HepG2 (cell line): Measurements from ENCODE around the gene NR3C2. TPM values are rescaled to one million over a fixed set of nuclear protein-coding genes. Genes with fewer than 3 reads are reported as not detected.

Experiments used
- ATAC-seq: fragments of 200-7000 bp; cut with Tn5 transposase; 3 replicates; pipeline ENCODE4 v1.9.1; 2020; ENCODE audit warnings: mild to moderate bottlenecking, moderate library complexity
- BruUV-seq: library from RNA; stranded (reverse); fragments of 400-500 nt; replicated peaks from 2 replicates; lab custom pipeline; 2021; lab: Mats Ljungman, UMichigan
- CTCF ChIA-PET: fragments of 300-600 bp; formaldehyde crosslinking; extraction: SDS; loops from one replicate; lab custom pipeline; 2021; ENCODE audit warnings: low total read pairs, inconsistent platforms, low intra/inter-chr PET ratio; lab: Yijun Ruan, JAX
- POLR2A ChIA-PET: fragments of 350-600 bp; sonication (Branson Sonifier 250); formaldehyde crosslinking; loops from one replicate; lab custom pipeline; 2020; ENCODE audit warnings: antibody characterized with exemption, inconsistent platforms; lab: Yijun Ruan, JAX
- DNase-seq: peaks from one replicate; pipeline ENCODE4 v3.0.0-alpha.2; 2015; ENCODE audit warnings: low spot score
- FAIRE-seq: peaks from 3 replicates; lab custom pipeline; 2011; peaks lifted over from hg19 to GRCh38; lab: Jason Lieb, UNC
- H2AFZ ChIP-seq: one replicate; pipeline ENCODE4 v1.6.1; 2011; ENCODE audit warnings: low read length, inconsistent platforms
- H3K27ac ChIP-seq: fragments of 300-600 bp; 3 replicates; pipeline ENCODE4 v1.8.0; 2011; ENCODE audit warnings: mixed run types, mild to moderate bottlenecking, mixed read lengths, low read length, inconsistent platforms; ENCODE audit not compliant: insufficient read depth; ENCODE audit errors: extremely low read length
- H3K27me3 ChIP-seq, 2 experiments: fragments of 200-600 bp in 1 of 2; 2 replicates in 1 of 2; 3 replicates in 1 of 2; pipeline versions ENCODE4 v1.6.0 to v1.8.0; 2011; ENCODE audit warnings: low read length in 2 of 2, mild to moderate bottlenecking in 2 of 2, moderate library complexity in 2 of 2, inconsistent platforms in 1 of 2; ENCODE audit not compliant: insufficient read depth in 2 of 2, control insufficient read depth in 1 of 2
- H3K36me3 ChIP-seq, 2 experiments: fragments of 200-600 bp in 1 of 2; replicated peaks in 1 of 2; 2 replicates in 1 of 2; 3 replicates in 1 of 2; pipeline versions ENCODE4 v1.5.1 to v1.8.0; 2011; ENCODE audit warnings: low read length in 2 of 2, inconsistent platforms in 1 of 2; ENCODE audit not compliant: insufficient read depth in 2 of 2, control insufficient read depth in 1 of 2
- H3K4me1 ChIP-seq: 2 replicates; pipeline ENCODE4 v1.5.1; 2012; ENCODE audit warnings: low read length, inconsistent platforms; ENCODE audit not compliant: insufficient read depth
- H3K4me2 ChIP-seq: 2 replicates; pipeline ENCODE4 v1.6.0; 2011; ENCODE audit warnings: low read depth, low read length, inconsistent platforms
- H3K4me3 ChIP-seq, 3 experiments: fragments of 200-600 bp in 1 of 3; sonication (generic), shearing (Covaris generic) in 1 of 3; replicated peaks in 1 of 3; 2 replicates each; pipeline ENCODE4 v1.5.1; 2011 to 2016; ENCODE audit warnings: low read length in 3 of 3, inconsistent platforms in 2 of 3, low read depth in 2 of 3, mild to moderate bottlenecking in 2 of 3, control low read depth in 1 of 3, mixed read lengths in 1 of 3; ENCODE audit not compliant: insufficient read depth in 1 of 3
- H3K79me2 ChIP-seq: one replicate; pipeline ENCODE4 v1.6.1; 2011; ENCODE audit warnings: low read length, inconsistent platforms; ENCODE audit not compliant: insufficient read depth
- H3K9ac ChIP-seq: 2 replicates; pipeline ENCODE4 v1.6.0; 2011; ENCODE audit warnings: mild to moderate bottlenecking, low read depth, low read length, inconsistent platforms; ENCODE audit not compliant: insufficient read depth
- H3K9me3 ChIP-seq: 2 replicates; pipeline ENCODE4 v1.5.1; 2012; ENCODE audit warnings: mild to moderate bottlenecking, low read length
- H4K20me1 ChIP-seq: 2 replicates; pipeline ENCODE4 v1.6.0; 2011; ENCODE audit warnings: inconsistent platforms, mild to moderate bottlenecking, low read length, moderate library complexity; ENCODE audit not compliant: insufficient read depth
- FOSL1 ChIP-seq: sonication (generic); formaldehyde crosslinking; IDR thresholded peaks from 2 replicates; pipeline ENCODE4 v1.9.0; 2021; ENCODE audit warnings: missing genetic modification reagents, borderline replicate concordance
- GMEB1 ChIP-seq: sonication (generic); formaldehyde crosslinking; IDR thresholded peaks from 2 replicates; pipeline ENCODE4 v1.5.1; 2020; ENCODE audit warnings: missing genetic modification reagents, mild to moderate bottlenecking, borderline replicate concordance
- HES4 ChIP-seq: sonication (generic); formaldehyde crosslinking; IDR thresholded peaks from 2 replicates; pipeline ENCODE4 v1.9.0; 2021; ENCODE audit warnings: mild to moderate bottlenecking, missing genetic modification reagents, borderline replicate concordance
- HNF4A ChIP-seq: sonication (generic); formaldehyde crosslinking; IDR thresholded peaks from 2 replicates; pipeline ENCODE4 v1.4.0; 2020; ENCODE audit warnings: missing genetic modification reagents
- MAFF ChIP-seq: IDR thresholded peaks from 2 replicates; pipeline ENCODE4 v1.6.1; 2011; ENCODE audit warnings: low read depth, low read length, improper control_type of control experiment
- PHB2 ChIP-seq: fragments of 450-650 bp; IDR thresholded peaks from 2 replicates; pipeline ENCODE4 v1.6.1; 2018; ENCODE audit not compliant: partially characterized antibody
- PHF21A ChIP-seq: sonication (generic); formaldehyde crosslinking; IDR thresholded peaks from 2 replicates; pipeline ENCODE4 v1.5.0; 2020; ENCODE audit warnings: mild to moderate bottlenecking, missing genetic modification reagents
- PITX1 ChIP-seq: sonication (generic); formaldehyde crosslinking; IDR thresholded peaks from 2 replicates; pipeline ENCODE4 v1.5.1; 2020; ENCODE audit warnings: mild to moderate bottlenecking, missing genetic modification reagents
- SRF ChIP-seq: IDR thresholded peaks from 2 replicates; pipeline ENCODE4 v1.6.1; 2011; ENCODE audit warnings: mild to moderate bottlenecking, low read depth, low read length, moderate library complexity
- ZBTB1 ChIP-seq: sonication (generic); formaldehyde crosslinking; IDR thresholded peaks from 2 replicates; pipeline ENCODE4 v1.4.0; 2020; ENCODE audit warnings: missing genetic modification reagents, borderline replicate concordance
- ZNF124 ChIP-seq: sonication (generic); formaldehyde crosslinking; IDR thresholded peaks from 2 replicates; pipeline ENCODE4 v1.4.0; 2020; ENCODE audit warnings: missing genetic modification reagents
- ZNF138 ChIP-seq: sonication (generic); formaldehyde crosslinking; IDR thresholded peaks from 2 replicates; pipeline ENCODE4 v1.5.0; 2020; ENCODE audit warnings: mild to moderate bottlenecking, low read depth, missing genetic modification reagents
- ZNF431 ChIP-seq: sonication (generic); formaldehyde crosslinking; IDR thresholded peaks from 2 replicates; pipeline ENCODE4 v1.9.0; 2022; ENCODE audit warnings: missing genetic modification reagents, low read depth, mild to moderate bottlenecking, borderline replicate concordance
- WGBS: methylation state at CpG from one replicate; pipeline ENCODE4 v1.1.6; 2017; ENCODE audit warnings: low lambda C conversion rate; 5-methylcytosine and 5-hydroxymethylcytosine counted together
- in situ Hi-C: cut with HindIII; loops from 2 replicates; pipeline ENCODE4 v1.10.0; 2017; ENCODE audit warnings: low pct_unique_long_range_greater_than_20kb; ENCODE audit not compliant: extremely low pct_ligation_motif_present
- intact Hi-C: fragments of 100-400 bp; cut with micrococcal nuclease; formaldehyde crosslinking; loops from one replicate; pipeline ENCODE4 v1.10.0; 2022; ENCODE audit not compliant: unreplicated experiment
- polyA plus RNA-seq, 8 experiments: library from polyadenylated mRNA; depleted of rRNA in 3 of 8; stranded (reverse) in 7 of 8; unstranded in 1 of 8; fragments of >200 nt; fragmentation: Illumina TruSeq in 4 of 8; extraction: Trizol in 4 of 8; gene quantifications; 2 replicates each; pipeline versions ENCODE4 v1.2.1 to v1.2.3, GENCODE V29; 2011 to 2016; ENCODE audit warnings: low read depth in 4 of 8, missing spikeins in 1 of 8, mixed read lengths in 1 of 8; ENCODE audit not compliant: insufficient read depth in 1 of 8
- total RNA-seq, 5 experiments: library from RNA; depleted of rRNA; stranded (reverse); fragments of >200 nt; fragmentation: Illumina TruSeq; extraction: Trizol; gene quantifications; 2 replicates each; pipeline ENCODE4 v1.2.3, GENCODE V29; 2016; ENCODE audit warnings: low read depth in 1 of 5

The NR3C2 gene
- total and polyA plus RNA-seq, 2 of the 13 experiments (the other 11 are each of a cell fraction or from before 2014, with no cell fraction given): 0.26 to 0.46 TPM

GRCh38 chr4:148143174-148143573 is 299.0 kb downstream of the NR3C2 start:
- no TSS peak for BruUV-seq
- no peak for TF ChIP-seq ZBTB1 (CRISPR knock-in tag)
- no peak for TF ChIP-seq PHF21A (CRISPR knock-in tag)
- TF ChIP-seq HES4 (CRISPR knock-in tag): no peak
- TF ChIP-seq ZNF431 (CRISPR knock-in tag): no peak
- TF ChIP-seq ZNF124 (CRISPR knock-in tag): no peak

GRCh38 chr4:148141501-148141900 is 300.7 kb downstream of the NR3C2 start:
- no peaks in the 10 kb centered on the region for H3K4me1 ChIP-seq
- no TSS peak for BruUV-seq
- H4K20me1 ChIP-seq: no peaks in the 10 kb centered on the region
- TF ChIP-seq PITX1: no peak
- TF ChIP-seq FOSL1: no peak
- no peak for TF ChIP-seq GMEB1 (CRISPR knock-in tag)
- TF ChIP-seq SRF: no peak
- TF ChIP-seq PHB2: no peak
- TF ChIP-seq ZNF138 (CRISPR knock-in tag): no peak
- no peak for TF ChIP-seq HNF4A (CRISPR knock-in tag)
- no peak for TF ChIP-seq MAFF
- intact Hi-C loops: no loop called here
- FAIRE-seq: no peak
- in situ Hi-C loops: no loop called here
- no peaks in the 10 kb centered on the region for H3K79me2 ChIP-seq
- CTCF ChIA-PET: no interaction called here
- no peak for ATAC-seq
- DNase-seq: no peak
- H3K27me3 ChIP-seq: no peaks in the 10 kb centered on the region; a peak in 1 of 5 replicates
- no peak overlapping the region for H3K4me2 ChIP-seq
- no peak overlapping the region for H3K9ac ChIP-seq
- H3K4me3 ChIP-seq: no peak overlapping the region
- no peaks in the 10 kb centered on the region for H3K9me3 ChIP-seq
- H3K36me3 ChIP-seq: no peaks in the 10 kb centered on the region
- H3K27ac ChIP-seq: no peak overlapping the region
- POLR2A ChIA-PET: no interaction called here
- WGBS: 0% methylated on average over 2 of the region's 3 CpGs
- H2AFZ ChIP-seq: no peak overlapping the region

More at GRCh38 chr4:148143174-148143573, 299.0 kb downstream of the NR3C2 start:
- Histone ChIP-seq H3K9ac (no peak overlapping the region), H3K27ac (no peak overlapping the region), H3K9me3 (no peaks in the 10 kb centered on the region), H3K27me3 (no peaks in the 10 kb centered on the region; a peak in 1 of 5 replicates), H3K4me1 (no peaks in the 10 kb centered on the region), H2AFZ (no peak overlapping the region), H3K4me2 (no peak overlapping the region), H3K36me3 (no peaks in the 10 kb centered on the region), H3K4me3 (no peak overlapping the region), H3K79me2 (no peaks in the 10 kb centered on the region), H4K20me1 (no peaks in the 10 kb centered on the region)
- ChIA-PET POLR2A (no interaction called here), CTCF (no interaction called here)
- DNase-seq: no peak
- FAIRE-seq: no peak
- intact Hi-C loops (no loop called here), in situ Hi-C loops (no loop called here)
- whole genome bisulfite sequencing: 56% methylated on average over 4 of the region's 4 CpGs
- ATAC-seq: no peak
